GM19324 (cell line): ENCODE data around the gene HOXA7.
A peak's percentile ranks its signal among the peaks of the same experiment; 100 is the strongest.

Experiments
- ATAC-seq: cut with Tn5 transposase; IDR thresholded peaks from one replicate; pipeline ENCODE4 v1.9.1; 2021; ENCODE audit warnings: mild to moderate bottlenecking, moderate library complexity; ENCODE audit not compliant: unreplicated experiment, low FRiP score

The HOXA7 gene

DNA sequence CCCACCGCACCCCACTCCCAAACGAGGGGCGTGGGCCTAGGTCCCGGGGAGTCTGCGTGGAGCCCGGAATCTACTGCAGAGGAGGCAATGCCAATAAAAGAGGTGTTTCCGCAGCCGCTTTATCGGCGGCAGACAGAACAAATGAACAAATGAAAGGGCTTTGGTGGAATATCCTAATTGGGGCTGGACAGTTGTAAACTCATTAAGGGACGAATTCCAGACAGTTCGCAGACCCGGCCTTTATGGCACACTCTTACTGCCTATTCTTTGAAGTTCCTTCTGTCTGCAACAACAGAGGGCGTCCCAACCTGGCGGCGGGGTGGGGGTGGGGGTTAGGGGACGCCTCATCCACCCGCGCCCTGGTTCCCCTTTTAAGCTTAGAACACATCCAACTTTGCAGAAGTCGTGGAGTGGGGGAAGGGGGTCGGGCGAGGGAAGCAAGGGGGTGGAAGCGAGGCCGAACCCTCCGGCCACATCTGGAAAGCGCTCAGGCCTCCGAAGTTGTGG is 4.8 kb upstream of the HOXA7 start:
- ATAC-seq = no peak

DNA sequence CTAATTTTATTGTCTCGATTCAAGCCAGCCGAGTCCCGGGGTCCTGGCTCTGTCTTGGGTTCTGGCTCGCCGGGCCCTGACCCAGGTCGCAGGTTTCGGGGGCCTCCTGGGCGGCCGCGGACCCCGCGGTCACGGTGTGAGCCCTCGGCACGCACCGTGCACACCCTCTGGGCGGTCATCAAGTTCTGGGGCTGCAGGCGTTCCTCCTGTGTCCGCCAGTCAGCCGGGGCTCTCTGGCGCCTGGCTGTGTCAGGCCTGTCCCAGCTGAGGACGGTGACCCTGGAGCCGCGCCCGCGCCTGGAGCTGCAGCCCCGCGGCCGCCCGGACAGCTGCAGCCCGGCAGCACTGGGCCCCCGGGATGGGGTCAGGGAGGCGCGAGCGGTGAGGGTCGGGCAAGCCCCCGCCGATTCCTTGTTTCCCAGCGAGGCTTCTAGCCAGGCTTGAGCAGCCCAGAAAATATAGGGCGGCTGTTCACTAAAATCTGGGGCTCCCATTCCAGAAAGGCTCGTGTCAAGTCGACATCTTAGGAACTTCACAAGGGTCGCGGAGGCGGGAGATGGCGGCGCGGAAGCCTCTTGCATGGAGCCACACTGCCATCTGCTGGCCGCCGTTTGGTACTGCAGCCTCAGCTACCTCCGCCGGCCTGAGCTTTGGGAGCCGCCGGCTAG is 4.2 kb upstream of the HOXA7 start:
- peak; percentile 60 for ATAC-seq

DNA sequence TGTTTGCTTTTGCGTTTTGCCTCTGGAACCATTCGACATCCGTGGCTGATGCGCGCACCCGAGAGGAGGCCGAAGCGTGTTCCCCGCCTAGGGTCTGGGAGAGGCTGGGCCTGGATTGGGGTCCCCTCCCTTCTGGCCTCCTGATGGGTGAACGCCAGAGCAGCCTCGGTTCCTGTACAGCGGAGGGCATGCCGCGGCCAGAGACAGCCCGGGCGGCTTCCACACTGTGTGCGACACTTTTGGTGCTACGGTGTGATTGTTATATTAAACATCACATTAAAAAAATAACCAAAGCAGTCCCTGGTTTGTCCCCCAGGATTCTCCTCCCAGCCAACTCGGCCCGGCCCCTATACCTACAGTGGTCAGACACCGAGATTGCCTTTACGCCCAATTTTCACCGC is 3.7 kb upstream of the HOXA7 start:
- ATAC-seq = peak; percentile 37

DNA sequence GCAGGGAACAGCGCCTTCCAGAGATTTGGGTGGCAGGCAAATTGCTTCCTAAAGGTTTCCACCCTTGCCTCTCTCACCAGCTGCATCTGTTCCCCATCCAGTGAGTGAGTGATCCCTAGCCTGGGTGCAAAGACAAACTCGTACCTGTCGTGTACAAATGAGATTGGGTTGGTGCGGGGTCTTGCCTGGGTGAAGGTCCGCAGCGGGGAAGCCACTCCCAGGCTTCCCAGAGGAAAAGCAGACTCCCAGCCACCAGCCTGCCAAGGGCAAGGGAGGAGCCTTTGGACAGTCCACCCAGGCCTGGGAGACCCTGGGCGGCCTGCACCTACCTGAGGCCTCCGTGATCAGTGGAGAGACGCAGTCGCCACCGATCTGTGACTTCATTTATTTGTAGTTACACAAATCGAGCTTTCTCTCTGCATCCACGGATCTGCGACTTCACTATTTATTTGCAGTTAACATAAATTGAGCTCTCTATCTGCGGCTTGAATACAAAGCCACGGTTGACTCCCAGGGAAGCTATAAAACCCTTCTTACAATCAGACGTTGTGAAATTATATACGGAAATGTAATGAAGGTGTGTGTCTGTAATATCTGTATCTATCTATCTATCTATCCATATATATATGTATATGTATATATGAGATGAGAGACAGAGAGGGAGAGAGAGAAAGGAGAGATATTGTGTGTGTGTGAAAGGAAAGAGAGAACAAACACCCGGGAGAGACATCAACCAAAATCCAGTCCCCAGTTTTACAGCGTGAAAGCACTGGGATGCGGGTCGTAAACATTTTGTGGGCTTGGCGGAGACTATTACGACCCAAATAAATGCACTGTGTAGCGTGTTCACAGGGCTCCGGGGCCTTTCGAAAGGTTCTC is 3.0 kb upstream of the HOXA7 start:
- no peak for ATAC-seq

DNA sequence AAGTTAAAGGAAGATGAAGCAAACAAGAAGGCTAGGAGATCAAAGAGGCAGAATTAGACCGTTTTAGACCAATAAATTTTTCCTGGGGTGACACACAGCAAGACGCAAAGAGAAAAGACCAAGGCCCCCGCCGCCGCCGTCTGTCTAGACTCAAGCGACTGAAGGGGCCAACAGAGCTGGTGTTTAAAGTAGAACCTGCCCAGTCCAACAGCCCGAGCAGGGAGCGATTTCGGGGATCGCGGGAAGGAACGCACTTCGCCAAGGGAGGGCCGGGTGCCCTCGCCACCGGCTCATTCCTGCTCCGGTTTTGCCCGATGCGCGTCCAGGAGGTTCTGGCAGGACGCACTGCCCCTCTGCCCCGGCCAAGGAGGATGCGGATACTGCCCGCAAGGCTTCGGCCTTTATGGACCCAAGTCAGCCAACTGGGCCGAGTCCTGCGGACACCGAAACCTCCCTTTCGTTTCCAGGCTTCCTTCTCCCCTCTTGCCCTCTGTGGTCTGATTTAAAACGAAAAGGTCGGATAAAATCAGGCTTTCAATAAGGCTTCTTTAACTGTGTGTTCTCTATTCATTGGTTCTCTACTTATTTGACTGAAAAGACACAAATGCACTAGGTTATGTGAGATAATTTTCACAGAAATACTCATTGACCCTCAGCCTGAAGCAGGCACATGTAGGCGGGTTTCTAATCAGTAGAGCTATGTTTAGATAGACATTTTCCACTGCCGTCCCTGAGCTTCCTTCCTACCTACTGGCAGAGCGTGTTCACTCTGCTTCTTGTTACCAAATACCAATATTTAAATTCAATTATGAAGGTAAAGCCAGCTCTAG is 2.2 kb upstream of the HOXA7 start:
- no peak for ATAC-seq

DNA sequence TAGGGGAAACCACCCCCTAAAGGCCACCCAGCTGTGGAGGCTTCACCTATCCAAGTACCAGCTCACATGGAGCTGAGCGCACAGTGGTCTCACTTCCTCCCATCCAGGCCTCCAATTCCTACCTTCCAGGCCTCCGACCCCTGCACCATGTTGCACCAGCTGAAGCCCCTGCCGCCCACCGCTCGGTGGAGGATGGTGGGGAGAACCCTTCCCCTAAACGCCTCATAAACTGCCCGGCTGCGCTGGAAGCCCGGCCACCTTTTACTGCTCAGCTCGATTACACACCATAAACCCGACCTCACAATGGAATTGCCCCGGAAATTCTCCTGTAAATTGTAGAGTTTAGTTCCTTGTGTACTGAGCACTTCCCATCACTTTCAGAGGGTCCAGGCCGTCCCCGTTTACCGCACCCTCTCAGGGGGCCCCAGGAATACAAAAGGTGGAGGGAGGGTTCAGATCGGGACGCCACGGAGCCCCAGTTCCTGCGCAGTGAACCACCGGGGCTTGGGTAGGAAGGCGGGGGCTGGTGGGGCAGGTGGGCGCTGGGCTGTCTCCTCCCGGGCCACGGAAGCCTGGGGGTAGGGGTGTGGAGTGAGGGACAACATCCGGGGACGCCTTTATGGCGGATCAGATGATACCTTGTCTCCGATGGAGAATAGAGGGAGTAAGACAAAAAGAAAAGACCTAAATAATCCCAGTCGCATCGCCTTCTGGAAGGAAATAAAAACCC is 1.4 kb upstream of the HOXA7 start:
- no peak for ATAC-seq

DNA sequence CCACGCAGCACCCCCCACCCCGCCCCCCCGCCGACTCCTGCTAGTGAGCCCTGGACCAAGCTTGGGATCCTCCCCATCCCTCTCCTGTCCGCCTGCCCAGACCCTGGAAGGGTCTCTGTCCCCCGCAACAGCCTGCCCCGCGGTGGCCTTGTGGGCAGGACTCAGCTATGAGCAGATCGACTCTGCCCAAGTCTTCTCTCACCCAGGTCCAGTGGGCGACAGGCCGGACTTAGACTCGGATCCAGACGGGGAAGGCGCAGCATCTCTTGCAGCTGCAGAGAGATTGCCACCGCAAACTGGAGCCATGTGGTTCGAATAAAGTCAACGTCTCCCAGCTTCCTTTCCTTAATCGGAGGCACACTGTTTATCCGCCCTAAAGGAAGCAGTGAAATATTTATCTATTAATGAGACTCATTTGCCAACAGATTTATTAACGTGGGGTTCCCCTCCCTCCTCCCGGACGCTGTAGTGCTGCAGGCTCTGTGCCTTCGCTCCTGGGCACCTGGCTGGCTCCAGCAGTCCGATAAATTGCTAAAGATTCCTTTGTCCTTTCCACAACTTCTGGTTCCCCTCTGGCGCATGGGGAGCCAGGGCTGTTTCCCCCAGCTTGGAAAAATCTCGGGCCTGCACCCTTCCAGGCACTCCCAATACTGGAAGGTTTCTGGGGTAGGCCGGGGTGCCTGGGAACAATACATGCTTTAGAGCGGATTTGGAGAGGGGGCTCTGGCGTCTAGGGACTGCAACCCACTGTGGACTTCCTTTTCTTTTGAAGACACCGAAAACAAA is 634 bp upstream of the HOXA7 start:
- ATAC-seq = no peak

DNA sequence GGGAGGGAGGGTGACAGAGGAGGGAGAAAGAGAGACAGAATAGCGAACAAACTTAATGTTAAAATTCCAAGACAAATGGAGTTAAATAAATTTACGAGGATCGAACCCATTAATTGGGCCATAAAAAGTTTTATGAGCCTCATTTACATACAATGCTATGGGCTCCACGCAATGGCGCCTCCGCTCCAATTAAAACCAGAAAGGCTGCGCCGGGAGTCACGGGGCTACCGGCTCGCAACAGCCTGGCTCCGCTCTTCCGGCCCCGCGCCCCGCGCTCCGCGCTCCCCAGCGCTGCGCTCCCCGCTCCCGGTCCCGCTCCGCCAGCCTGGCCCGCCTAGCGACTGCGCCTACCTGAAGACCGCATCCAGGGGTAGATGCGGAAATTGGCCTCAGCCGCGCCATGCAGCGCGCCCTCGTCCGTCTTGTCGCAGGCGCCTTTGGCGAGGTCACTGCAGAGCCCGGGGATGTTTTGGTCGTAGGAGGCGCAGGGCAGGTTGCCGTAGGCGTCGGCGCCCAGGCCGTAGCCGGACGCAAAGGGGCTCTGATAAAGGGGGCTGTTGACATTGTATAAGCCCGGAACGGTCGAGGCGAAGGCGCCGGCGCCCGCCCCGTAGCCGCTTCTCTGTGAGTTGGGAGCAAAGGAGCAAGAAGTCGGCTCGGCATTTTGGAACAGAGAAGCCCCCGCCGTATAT is 513 bp downstream of the HOXA7 start:
- ATAC-seq = no peak

DNA sequence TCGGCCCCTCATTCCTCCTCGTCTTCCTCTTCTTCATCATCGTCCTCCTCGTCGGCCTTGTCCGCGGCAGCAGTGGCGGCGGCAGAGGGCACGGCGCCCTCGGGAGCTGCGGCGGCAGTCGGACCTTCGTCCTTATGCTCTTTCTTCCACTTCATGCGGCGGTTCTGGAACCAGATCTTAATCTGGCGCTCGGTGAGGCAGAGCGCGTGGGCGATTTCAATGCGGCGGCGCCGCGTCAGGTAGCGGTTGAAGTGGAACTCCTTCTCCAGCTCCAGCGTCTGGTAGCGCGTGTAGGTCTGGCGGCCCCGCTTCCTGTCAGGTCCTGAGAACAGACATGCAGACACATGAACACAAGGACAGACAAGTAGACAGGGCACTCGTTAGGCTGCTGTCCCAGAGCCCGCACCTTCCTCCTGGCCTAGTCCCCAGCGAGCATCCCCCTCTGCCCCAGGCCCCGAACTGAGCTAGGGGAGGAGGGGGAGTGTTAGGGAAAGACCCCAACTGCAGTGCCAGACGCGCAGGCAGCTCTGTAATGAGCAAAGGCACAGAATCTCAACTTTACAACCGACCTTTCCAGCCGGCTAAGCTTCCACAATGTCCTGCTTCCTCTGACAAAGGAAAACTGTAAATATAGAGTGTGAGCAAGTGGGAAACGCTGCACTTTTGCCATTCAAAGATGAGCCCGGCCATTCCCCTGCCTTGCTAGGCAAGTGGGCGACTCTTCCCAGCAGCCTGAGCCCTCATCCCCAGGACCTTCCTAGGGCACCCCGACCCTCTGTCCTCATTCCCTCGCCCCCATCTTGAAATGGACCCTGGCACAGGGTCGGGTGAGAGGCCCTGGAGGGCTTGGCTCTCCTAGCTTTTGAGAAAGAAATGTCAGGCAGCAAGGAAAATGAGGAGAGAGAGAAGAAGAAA is 1.3 kb downstream of the HOXA7 start:
- ATAC-seq = no peak

DNA sequence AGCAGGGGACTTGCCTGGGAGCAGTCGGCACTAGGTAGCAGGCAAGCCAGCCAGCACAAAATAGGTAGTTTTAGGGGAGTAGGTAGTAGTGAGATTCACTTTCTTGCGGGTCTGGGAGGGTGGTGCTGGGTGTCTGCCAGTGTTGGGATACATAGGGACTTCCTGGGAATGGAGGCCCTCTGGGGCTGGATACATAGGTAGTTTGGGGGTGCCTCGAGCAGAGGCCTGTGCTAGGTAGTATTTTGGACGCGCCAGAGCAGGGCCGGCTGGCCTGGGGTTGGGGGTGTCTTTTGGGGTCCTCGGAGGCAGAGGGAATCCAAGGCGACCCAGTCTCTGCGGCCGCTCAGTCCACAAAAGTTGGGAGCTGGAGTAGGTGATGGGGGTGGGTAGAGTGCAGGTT is 2.1 kb downstream of the HOXA7 start:
- ATAC-seq = no peak

DNA sequence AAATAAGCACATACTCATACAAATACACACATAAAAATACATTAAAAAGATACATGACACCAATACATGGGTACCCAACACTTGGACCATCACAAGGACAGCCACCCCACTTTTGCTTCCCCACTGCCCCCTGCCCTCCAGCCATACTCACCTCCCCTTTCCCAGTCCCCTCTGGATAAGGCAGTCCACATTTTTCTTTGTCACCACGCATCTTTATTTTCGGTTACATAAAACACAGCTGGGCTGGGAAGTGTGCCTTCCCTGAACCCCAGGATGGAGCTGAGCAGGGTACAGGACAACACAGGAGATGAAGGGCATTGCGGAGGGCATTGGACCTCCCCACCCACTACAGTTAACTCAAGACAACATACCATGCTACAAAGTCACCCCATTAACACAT is 2.9 kb downstream of the HOXA7 start:
- ATAC-seq = no peak

DNA sequence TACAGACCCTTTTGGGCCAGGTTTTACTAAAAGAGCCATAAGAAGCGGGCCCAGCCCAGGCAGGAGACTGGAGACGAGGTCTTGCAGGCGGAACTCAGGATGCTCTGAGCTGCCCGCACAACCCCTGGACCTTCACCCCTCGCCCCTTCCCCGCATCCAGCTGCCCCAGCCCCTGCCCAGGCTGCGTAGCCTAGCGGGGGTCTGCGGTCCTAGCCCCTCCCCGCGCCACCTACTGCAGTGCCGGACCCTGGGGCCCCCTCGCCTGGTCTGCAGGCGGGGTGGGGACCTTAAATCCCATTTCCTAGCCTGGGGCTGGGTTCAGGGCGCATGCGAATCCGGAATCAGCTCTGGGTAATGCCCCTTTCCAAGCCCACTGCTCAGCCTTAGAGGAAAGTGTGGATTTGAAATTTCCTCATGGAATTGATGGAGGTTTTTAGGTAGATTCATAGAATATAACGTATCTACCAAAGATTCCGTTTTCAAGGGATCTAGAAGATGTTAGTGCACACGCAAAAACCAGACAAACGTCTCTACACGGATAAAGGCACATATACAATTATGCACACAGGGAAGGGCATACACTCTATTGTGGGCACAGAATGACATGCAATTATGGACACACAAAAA is 3.5 kb downstream of the HOXA7 start:
- ATAC-seq = no peak

DNA sequence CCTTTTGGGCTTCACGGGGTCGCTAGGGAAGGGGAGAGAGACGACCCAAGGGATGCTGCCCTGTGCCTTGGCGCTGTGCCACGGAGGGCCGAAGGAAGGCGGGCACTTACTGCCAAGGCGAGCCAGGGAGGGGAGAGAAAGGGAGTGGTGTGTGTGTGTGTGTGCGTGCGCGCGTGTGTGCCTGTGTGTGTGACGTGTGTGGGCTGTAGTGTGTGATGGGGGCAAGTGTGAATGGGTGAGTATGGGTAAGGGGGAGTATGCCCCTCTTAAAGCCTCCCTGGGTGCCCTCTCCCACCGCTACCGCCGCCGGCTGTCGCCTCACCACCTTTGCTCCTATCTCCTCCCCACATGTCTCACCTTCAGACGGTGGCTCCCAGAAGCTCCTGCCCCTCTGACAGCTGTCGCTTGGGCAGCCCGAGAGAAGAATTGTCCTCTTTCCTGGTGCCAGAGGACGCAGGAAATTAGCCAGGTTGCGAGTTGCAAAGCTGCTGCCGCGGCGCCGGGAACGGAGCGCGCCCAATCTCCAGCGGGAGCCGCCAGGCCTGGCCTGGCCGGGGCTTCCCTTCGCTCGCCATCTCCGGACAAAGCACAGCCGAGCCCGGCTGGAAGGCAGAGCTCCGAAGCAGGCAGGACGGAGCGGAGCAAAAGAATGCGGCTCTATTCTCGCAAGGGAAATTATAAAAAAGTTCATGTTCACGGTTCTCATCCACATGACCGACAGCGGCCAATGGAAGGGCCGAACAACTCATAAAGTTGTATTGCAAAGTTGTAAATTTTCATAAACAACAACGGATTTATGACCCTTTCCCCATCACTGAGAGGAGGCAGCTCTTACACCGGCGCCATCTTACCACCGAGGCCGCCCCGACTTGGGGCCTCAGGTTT is 4.3 kb downstream of the HOXA7 start, which contains the start of gene HOXA3:
Gene HOXA3, minus strand, starts transcription at position 653 of the 885 bp plus-strand sequence. CDS start 41,943 bp downstream, outside the sequence.
- ATAC-seq = no peak

DNA sequence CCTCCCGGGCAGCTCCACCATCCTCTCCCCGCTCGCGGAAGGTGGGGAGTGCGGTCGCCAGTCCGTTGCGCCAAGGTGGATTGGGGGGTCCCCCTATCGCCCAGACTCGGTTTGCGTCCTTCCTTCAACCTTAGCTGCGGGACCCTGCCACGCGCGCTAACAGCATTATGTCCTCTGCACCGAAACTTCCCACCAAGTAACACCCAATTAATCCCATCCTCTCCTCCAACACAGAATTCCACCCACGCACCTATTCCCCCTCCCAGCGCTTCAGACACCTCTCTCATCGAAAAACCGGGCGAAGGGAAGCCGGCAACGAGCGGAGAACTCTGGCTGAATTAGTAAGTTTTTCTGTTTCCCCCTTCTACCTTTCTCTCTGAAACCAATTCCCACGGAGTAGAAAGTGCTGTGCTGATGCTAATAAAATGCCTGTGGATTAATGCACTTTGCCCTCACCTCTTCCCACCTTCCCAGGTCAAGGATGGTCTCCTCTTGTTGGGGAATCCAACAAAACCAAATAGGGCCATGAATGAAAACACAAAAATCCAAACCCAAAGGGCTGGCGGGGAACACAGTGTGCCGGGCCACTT is 5.0 kb downstream of the HOXA7 start:
- ATAC-seq = no peak

DNA sequence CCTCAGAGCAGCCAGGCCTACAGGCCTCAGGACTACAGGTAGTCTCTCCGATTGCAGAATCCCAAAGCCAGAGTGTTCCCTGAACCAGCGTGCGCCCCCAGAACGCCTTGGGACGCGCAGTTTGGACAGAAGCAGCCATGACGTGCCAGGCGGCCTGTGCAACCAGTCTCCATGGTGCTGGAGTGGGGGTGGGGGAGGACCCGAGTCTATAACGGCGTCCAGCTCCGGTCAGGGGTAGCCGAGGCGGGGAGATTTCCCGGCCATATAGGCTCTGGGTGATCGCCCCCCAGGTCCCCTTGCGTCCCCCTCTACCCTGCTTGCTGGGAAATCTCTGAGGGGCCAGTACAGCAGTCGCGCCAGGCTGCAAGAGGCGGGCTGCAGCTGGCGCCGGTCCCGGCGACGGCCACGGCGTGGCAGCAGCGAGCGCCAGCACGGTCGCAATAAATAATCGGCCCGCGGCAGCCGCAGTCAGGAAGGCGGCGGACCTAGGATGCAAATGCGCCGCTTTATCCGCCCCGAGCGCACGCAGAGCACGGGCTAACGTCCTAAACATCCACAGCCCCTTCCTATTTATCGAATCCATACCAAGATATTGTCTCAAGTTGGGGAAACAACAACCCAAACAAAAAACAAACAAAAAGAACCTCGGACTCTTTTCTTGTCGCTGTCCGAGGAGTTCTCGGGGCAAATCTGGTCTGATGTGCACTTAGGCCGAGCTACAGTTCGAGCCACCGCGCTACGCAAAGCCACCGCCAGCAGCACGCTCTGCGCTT is 5.7 kb downstream of the HOXA7 start:
- peak; percentile 77 for ATAC-seq
